Ascending aorta (tissue), 2 donors: ENCODE data around the gene MCCC1. TPM values are rescaled to one million over a fixed set of nuclear protein-coding genes. Genes with fewer than 3 reads are reported as not detected.

Experiments used
- DNase-seq, 2 donors: peaks; one replicate each; pipeline ENCODE4 v3.0.0-alpha.2; 2019; ENCODE audit warnings: low spot score in 2 of 2
- H3K27ac ChIP-seq, 2 donors: fragments of 200-600 bp; sonication (generic); one replicate each; pipeline ENCODE4 v1.5.1; 2016 to 2017; ENCODE audit warnings: mild to moderate bottlenecking in 1 of 2
- H3K27me3 ChIP-seq: fragments of 200-600 bp; sonication (generic); one replicate; pipeline ENCODE4 v1.5.1; 2017
- H3K36me3 ChIP-seq, 2 donors: fragments of 200-600 bp; sonication (generic); one replicate each; pipeline ENCODE4 v1.5.1; 2016
- H3K4me1 ChIP-seq, 2 donors: fragments of 200-600 bp; sonication (generic); one replicate each; pipeline ENCODE4 v1.5.1; 2016 to 2017; ENCODE audit warnings: mild to moderate bottlenecking in 1 of 2
- H3K4me3 ChIP-seq, 2 donors: fragments of 200-600 bp; sonication (generic); one replicate each; pipeline ENCODE4 v1.5.1; 2016 to 2017; ENCODE audit warnings: mild to moderate bottlenecking in 1 of 2
- H3K9me3 ChIP-seq, 2 donors: fragments of 200-600 bp; sonication (generic); one replicate each; pipeline ENCODE4 v1.5.1; 2016
- CTCF ChIP-seq, 3 experiments: fragments of 200-600 bp in 2 of 3; fragments of 450-650 bp in 1 of 3; sonication (generic) in 2 of 3; IDR thresholded peaks; one replicate each; pipeline ENCODE4 v1.5.1; 2016 to 2019; ENCODE audit warnings: antibody characterized with exemption in 3 of 3, mild to moderate bottlenecking in 1 of 3, moderate library complexity in 1 of 3
- intact Hi-C: fragments of 100-400 bp; cut with DNase I; formaldehyde crosslinking; loops from one replicate; pipeline ENCODE4 v1.15.1; 2023
- total RNA-seq: library from RNA; depleted of rRNA; stranded (reverse); fragments of >200 nt; gene quantifications from one replicate; pipeline ENCODE4 v1.1.0, GENCODE V29; 2016

The MCCC1 gene
- total RNA-seq, 1 donor from 2014 or later, result 10.3 TPM

GRCh38 chr3:182971637-182972036 lies 127.7 kb downstream of the MCCC1 start:
- intact Hi-C loops, result no loop called here
- no peaks in the 10 kb centered on the region for H3K27me3 ChIP-seq
- no peaks in the 10 kb centered on the region for H3K9me3 ChIP-seq
- H3K4me3 ChIP-seq, result no peak overlapping the region
- no peaks in the 10 kb centered on the region for H3K36me3 ChIP-seq
- H3K27ac ChIP-seq, result no peak overlapping the region
- no peaks in the 10 kb centered on the region for H3K4me1 ChIP-seq
- no peak for DNase-seq
- TF ChIP-seq CTCF (IDR thresholded peaks at IDR 0.05), result no peak

GRCh38 chr3:182970811-182971418 lies 128.4 kb downstream of the MCCC1 start:
- no peak for TF ChIP-seq CTCF (IDR thresholded peaks at IDR 0.05)
- no peaks in the 10 kb centered on the region for H3K4me1 ChIP-seq

GRCh38 chr3:182969853-182970252 lies 129.4 kb downstream of the MCCC1 start:
- no peaks in the 10 kb centered on the region for H3K4me1 ChIP-seq
- H3K9me3 ChIP-seq, result no peaks in the 10 kb centered on the region
- no peaks in the 10 kb centered on the region for H3K27me3 ChIP-seq
- no peak for TF ChIP-seq CTCF (IDR thresholded peaks at IDR 0.05)
- intact Hi-C loops, result no loop called here
- H3K36me3 ChIP-seq, result no peaks in the 10 kb centered on the region
- no peak overlapping the region for H3K4me3 ChIP-seq
- H3K27ac ChIP-seq, result no peak overlapping the region
- DNase-seq, result no peak

More at GRCh38 chr3:182970811-182971418, 128.4 kb downstream of the MCCC1 start:
- no peak for DNase-seq
- no peak overlapping the region for H3K27ac ChIP-seq
- H3K36me3 ChIP-seq, result no peaks in the 10 kb centered on the region
- H3K27me3 ChIP-seq, result no peaks in the 10 kb centered on the region
- no peaks in the 10 kb centered on the region for H3K9me3 ChIP-seq
- intact Hi-C loops, result no loop called here
- no peak overlapping the region for H3K4me3 ChIP-seq

GRCh38 chr3:182969277-182969676 lies 130.0 kb downstream of the MCCC1 start:
- no peaks in the 10 kb centered on the region for H3K4me1 ChIP-seq
- no peaks in the 10 kb centered on the region for H3K27me3 ChIP-seq
- TF ChIP-seq CTCF (IDR thresholded peaks at IDR 0.05), result no peak
- DNase-seq, result no peak
- no peaks in the 10 kb centered on the region for H3K36me3 ChIP-seq
- intact Hi-C loops, result no loop called here
- no peak overlapping the region for H3K4me3 ChIP-seq
- H3K9me3 ChIP-seq, result no peaks in the 10 kb centered on the region
- no peak overlapping the region for H3K27ac ChIP-seq

- H3K27ac ChIP-seq, result no peak overlapping the region
- DNase-seq, result no peak
- H3K27me3 ChIP-seq, result no peaks in the 10 kb centered on the region
- TF ChIP-seq CTCF (IDR thresholded peaks at IDR 0.05), result no peak
- intact Hi-C loops, result no loop called here
- H3K4me1 ChIP-seq, result no peaks in the 10 kb centered on the region
- H3K9me3 ChIP-seq, result no peaks in the 10 kb centered on the region
- peaks cover 0 to 2% of the 10 kb centered on the region in 2 donors for H3K36me3 ChIP-seq
- no peak overlapping the region for H3K4me3 ChIP-seq
Measured at GRCh38 chr3:182967218-182968204, 131.8 kb downstream of the MCCC1 start.
